ENCODE measurements around the gene ZNF697.

Gene ZNF697

DNA sequence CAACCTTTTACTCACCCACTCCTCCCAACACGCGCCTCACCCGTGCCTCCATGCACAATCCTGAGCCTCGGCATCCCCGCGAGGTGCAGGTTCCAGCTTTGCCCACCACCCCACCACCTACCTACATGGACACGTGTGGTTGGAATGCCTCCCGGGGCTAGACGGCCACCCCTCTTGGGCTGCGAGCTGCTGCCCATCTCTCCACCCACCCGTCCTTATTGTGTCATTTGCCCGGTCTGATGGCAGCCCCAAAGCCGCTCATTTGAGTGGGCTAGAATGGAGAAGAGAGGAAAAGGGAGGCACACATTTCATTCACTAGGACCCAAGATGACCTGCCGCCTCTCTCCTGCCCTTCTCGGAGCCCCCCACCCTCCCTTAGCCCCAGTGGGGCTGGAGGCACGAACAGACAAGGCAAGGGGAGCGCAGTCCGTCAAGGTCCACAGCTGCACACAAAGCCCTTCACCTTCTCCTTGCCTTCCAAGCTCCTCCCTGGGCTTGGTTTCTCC, 785 bp downstream of the ZNF697 start:
- peaks cover 21% of the 10 kb centered on the region for H3K4me1 ChIP-seq (ENCODE audit: control insufficient read depth, insufficient read depth, low read length, poor library complexity, severe bottlenecking)
- 0% methylated on average over 11 to 12 of the region's 18 CpGs for WGBS, 2 experiments (ENCODE audit: insufficient coverage in 2 of 2)
- no peaks in the 10 kb centered on the region for H3K9me3 ChIP-seq (ENCODE audit: control insufficient read depth, low read length)
- peaks cover 19% of the 10 kb centered on the region for H3K36me3 ChIP-seq (ENCODE audit: control insufficient read depth, insufficient read depth, low read length)
- H3K4me3 ChIP-seq (ENCODE audit: extremely low read depth, insufficient read depth, low read length, poor library complexity, severe bottlenecking): peak overlapping the region; percentile 89
- peak overlapping the region; percentile 93 for H3K27ac ChIP-seq (ENCODE audit: low read depth, low read length, severe bottlenecking)

DNA sequence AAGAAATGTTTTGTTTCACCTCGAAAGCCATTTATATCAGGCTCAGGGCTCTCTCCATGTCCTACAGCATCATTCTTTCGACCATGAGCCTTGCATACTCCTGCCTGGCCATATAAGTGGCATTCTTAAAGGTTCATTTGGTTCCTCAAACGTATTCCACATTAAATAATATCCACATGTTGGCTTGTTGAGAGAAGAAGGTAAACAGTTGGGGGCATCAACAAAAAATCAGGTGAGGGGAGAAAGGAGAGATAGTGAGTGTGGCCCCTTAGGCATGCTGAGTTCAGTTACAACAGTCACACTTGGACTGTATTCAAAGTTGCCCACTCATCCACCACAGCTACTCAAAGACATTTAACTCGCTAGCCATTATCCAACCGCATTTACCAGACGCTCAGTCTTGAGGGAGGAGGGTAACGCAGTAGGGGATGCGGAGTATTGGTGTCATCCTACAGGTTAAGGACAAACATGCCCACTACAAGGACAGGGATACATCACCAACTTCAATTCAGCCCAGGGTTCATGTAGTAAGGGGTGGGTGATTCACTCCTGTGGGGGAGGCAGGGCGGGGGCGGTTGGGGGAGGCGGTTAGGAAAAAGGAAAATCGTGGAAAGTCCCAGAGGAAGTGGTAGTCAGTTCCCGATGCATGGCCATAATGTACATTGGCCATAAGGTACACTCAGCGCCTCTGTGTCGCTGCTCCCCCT, 1.4 kb downstream of the ZNF697 start:
- Histone ChIP-seq H3K27ac (ENCODE audit: low read depth, low read length, severe bottlenecking) (peak overlapping the region; percentile 69), H3K4me1 (ENCODE audit: control insufficient read depth, insufficient read depth, low read length, poor library complexity, severe bottlenecking) (peaks cover 21% of the 10 kb centered on the region), H3K4me3 (ENCODE audit: extremely low read depth, insufficient read depth, low read length, poor library complexity, severe bottlenecking) (peak overlapping the region; percentile 89), H3K36me3 (ENCODE audit: control insufficient read depth, insufficient read depth, low read length) (peaks cover 25% of the 10 kb centered on the region), H3K9me3 (ENCODE audit: control insufficient read depth, low read length) (peaks cover 3% of the 10 kb centered on the region)
- 17 to 22% methylated on average over 5 to 6 of the region's 15 CpGs for WGBS, 2 experiments (ENCODE audit: insufficient coverage in 2 of 2)

DNA sequence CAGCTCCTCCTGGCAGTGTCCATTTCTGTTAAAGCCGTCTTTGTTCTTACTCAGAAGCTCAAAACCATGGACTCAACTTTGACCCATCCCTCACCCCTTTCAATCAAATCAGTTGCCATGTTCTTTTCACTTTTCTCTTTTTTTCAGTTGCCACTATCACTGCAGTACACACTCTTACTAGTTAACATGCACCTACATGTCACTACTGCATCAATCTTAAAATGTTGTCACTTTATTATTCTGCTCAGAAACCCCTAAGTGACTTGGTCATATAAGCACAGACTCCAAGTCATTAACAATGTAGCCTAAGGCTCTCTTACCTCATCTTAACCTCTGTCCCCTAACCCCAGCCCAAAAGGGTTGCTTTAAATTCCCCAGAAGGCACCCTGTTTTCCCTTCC, 9.0 kb downstream of the ZNF697 start:
- WGBS, 2 experiments (ENCODE audit: insufficient coverage in 2 of 2): 81 to 96% methylated on average over 1 of the region's 1 CpG
- peaks cover 6% of the 10 kb centered on the region for H3K9me3 ChIP-seq (ENCODE audit: control insufficient read depth, low read length)
- peaks cover 25% of the 10 kb centered on the region for H3K4me1 ChIP-seq (ENCODE audit: control insufficient read depth, insufficient read depth, low read length, poor library complexity, severe bottlenecking)
- H3K27ac ChIP-seq (ENCODE audit: low read depth, low read length, severe bottlenecking): no peak overlapping the region
- H3K36me3 ChIP-seq (ENCODE audit: control insufficient read depth, insufficient read depth, low read length): peaks cover 57% of the 10 kb centered on the region
- H3K4me3 ChIP-seq (ENCODE audit: extremely low read depth, insufficient read depth, low read length, poor library complexity, severe bottlenecking): no peak overlapping the region

DNA sequence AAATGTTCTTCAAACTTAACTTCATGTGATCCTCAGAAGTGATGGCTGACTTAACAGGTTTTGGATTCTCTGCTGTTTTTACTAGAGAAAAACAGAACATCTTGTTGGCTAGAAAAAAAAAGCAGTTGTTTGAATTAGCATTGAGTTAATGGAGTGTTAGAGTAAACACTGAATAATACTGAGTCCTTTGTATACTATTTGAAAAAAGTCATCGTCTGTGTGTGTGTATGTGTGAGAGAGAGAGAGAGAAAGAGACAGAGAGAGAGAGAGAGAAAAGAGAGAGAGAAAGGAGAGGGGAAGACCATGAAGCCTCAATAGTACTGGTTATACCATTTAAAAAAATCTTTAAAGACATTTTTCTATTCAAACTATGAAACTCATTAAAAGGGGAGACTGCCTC, 10.4 kb downstream of the ZNF697 start:
- Histone ChIP-seq H3K36me3 (ENCODE audit: control insufficient read depth, insufficient read depth, low read length) (peaks cover 56% of the 10 kb centered on the region), H3K4me1 (ENCODE audit: control insufficient read depth, insufficient read depth, low read length, poor library complexity, severe bottlenecking) (peaks cover 23% of the 10 kb centered on the region), H3K9me3 (ENCODE audit: control insufficient read depth, low read length) (peaks cover 6% of the 10 kb centered on the region), H3K27ac (ENCODE audit: low read depth, low read length, severe bottlenecking) (no peak overlapping the region), H3K4me3 (ENCODE audit: extremely low read depth, insufficient read depth, low read length, poor library complexity, severe bottlenecking) (no peak overlapping the region)
- 100% methylated on average over 1 of the region's 1 CpG; no CpG with 5 or more reads in 1 of the 2 experiments for WGBS, 2 experiments (ENCODE audit: insufficient coverage in 2 of 2)

DNA sequence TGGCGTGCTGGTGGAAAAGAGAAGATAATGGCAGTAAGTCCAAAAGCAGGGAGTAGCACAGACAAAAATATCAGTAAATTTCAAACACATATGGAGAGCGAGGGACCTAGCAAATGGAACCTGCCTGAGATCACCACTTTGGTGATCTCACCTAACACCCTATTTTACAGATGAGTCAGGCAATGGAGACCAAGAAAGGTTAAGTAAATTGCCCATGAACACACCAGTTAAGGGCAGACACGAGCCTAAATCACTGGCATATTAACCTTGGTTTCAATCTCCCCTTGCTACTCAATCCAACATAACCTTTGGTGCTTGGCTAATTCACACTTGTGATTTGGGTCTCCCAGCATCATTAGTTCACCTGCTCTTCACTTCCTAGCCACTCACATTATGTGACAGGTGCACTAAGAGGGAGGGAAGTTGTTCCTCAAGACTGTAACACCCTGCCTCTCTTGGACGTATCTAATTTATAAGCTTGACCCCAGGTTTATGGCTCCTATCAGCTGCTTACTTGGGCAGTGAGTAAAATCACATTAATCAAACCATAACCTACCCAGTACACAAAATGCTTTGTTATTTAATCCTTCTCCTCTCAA, 11.5 kb downstream of the ZNF697 start:
- no peak overlapping the region for H3K27ac ChIP-seq (ENCODE audit: low read depth, low read length, severe bottlenecking)
- peaks cover 60% of the 10 kb centered on the region for H3K36me3 ChIP-seq (ENCODE audit: control insufficient read depth, insufficient read depth, low read length)
- peaks cover 2% of the 10 kb centered on the region for H3K9me3 ChIP-seq (ENCODE audit: control insufficient read depth, low read length)
- H3K4me3 ChIP-seq (ENCODE audit: extremely low read depth, insufficient read depth, low read length, poor library complexity, severe bottlenecking): no peak overlapping the region
- 82 to 88% methylated on average over 2 to 3 of the region's 4 CpGs for WGBS, 2 experiments (ENCODE audit: insufficient coverage in 2 of 2)
- peaks cover 31% of the 10 kb centered on the region for H3K4me1 ChIP-seq (ENCODE audit: control insufficient read depth, insufficient read depth, low read length, poor library complexity, severe bottlenecking)

DNA sequence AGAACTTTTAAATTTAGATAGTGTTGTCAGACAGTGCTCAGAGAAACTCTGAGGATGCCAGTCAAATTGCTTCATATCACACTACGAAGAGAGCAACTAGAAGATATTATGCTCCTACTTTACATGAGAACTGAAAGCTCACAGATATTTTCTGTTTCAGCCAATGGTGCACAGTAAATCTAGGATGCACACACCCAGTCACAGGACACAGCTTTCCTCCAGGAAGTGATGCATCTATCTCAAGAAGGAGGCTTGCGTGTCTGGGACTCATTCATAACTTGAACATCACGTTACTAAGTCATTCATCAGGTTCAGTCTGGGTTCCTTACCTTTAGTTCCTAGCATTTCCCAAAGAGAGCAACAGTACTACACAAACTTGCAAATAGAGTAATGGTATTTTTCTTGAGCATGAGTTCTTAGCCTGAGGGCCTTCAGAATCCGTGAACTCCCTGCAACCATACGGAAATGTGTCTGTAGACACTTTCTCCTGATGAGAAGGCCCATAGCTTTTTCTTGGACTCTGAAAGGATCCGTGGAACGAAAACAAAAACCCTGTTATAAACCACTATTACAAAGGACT, 12.2 kb downstream of the ZNF697 start:
- no peak overlapping the region for H3K4me3 ChIP-seq (ENCODE audit: extremely low read depth, insufficient read depth, low read length, poor library complexity, severe bottlenecking)
- no peak overlapping the region for H3K27ac ChIP-seq (ENCODE audit: low read depth, low read length, severe bottlenecking)
- H3K4me1 ChIP-seq (ENCODE audit: control insufficient read depth, insufficient read depth, low read length, poor library complexity, severe bottlenecking): peaks cover 28% of the 10 kb centered on the region
- peaks cover 58% of the 10 kb centered on the region for H3K36me3 ChIP-seq (ENCODE audit: control insufficient read depth, insufficient read depth, low read length)
- no peaks in the 10 kb centered on the region for H3K9me3 ChIP-seq (ENCODE audit: control insufficient read depth, low read length)
- 98 to 100% methylated on average over 3 to 5 of the region's 7 CpGs for WGBS, 2 experiments (ENCODE audit: insufficient coverage in 2 of 2)

DNA sequence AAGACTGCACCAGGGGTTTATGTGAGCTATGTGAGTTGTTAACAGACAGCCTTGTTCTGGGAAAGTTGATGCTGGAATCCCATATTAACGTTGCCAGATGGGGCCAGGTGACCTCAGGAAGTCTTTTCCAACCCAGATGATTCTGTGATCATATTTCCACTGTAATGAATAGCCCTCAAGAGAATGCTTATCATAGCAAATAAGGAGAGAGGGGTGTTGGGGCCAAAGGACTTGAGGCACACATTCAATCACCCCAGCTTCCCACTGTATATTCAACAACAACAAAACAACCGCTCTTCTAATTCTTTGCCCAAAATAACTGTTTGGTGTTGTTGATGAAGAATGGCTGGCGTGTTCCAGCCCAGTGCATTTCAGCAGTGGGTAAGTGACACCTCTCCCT, 14.1 kb downstream of the ZNF697 start:
- Histone ChIP-seq H3K4me1 (ENCODE audit: control insufficient read depth, insufficient read depth, low read length, poor library complexity, severe bottlenecking) (peaks cover 26% of the 10 kb centered on the region), H3K36me3 (ENCODE audit: control insufficient read depth, insufficient read depth, low read length) (peaks cover 70% of the 10 kb centered on the region), H3K4me3 (ENCODE audit: extremely low read depth, insufficient read depth, low read length, poor library complexity, severe bottlenecking) (no peak overlapping the region), H3K27ac (ENCODE audit: low read depth, low read length, severe bottlenecking) (no peak overlapping the region), H3K9me3 (ENCODE audit: control insufficient read depth, low read length) (no peaks in the 10 kb centered on the region)
- WGBS, 2 experiments (ENCODE audit: insufficient coverage in 2 of 2): 100% methylated on average over 1 of the region's 3 CpGs; no CpG with 5 or more reads in 1 of the 2 experiments

DNA sequence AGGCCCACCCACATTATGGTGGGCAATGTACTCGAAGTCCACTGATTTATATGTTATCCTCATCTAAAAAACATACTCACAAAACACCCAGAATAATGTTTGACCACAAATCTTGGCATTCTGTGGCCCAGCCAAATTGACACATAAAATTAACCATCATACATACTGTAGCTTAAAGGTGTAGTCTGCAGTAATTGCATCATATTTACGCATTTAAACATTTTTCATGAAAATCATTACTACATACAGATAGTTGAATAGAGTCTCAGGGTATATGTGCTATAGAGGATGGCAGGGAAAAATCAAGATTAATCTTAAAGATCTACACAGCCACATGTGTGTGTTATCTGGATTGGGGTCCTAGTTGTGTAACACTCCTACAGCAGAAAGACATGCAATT, 14.5 kb downstream of the ZNF697 start:
- Histone ChIP-seq H3K4me1 (ENCODE audit: control insufficient read depth, insufficient read depth, low read length, poor library complexity, severe bottlenecking) (peaks cover 26% of the 10 kb centered on the region), H3K4me3 (ENCODE audit: extremely low read depth, insufficient read depth, low read length, poor library complexity, severe bottlenecking) (no peak overlapping the region), H3K9me3 (ENCODE audit: control insufficient read depth, low read length) (no peaks in the 10 kb centered on the region), H3K36me3 (ENCODE audit: control insufficient read depth, insufficient read depth, low read length) (peaks cover 72% of the 10 kb centered on the region), H3K27ac (ENCODE audit: low read depth, low read length, severe bottlenecking) (no peak overlapping the region)
- WGBS, 2 experiments (ENCODE audit: insufficient coverage in 2 of 2): 90 to 100% methylated on average over 1 of the region's 2 CpGs

DNA sequence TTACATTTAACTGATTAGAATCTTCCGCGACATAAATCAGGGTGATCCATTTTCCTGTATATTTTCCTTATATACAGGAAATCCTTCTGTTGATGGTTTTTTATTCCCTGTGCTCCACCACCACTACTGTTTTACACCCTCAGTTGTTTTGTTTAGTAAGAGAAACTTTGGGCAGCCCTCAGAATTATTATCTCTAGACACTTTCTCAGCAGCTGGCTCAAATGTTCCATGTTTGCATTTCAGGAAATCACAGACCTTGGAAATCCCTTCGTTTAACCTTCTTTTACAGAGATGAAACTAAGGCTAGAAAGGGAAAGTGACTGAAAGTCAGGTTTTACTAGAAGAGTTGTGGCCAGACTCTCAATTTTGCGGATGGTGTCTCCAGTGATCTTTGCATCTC, 15.2 kb downstream of the ZNF697 start:
- Histone ChIP-seq H3K9me3 (ENCODE audit: control insufficient read depth, low read length) (no peaks in the 10 kb centered on the region), H3K4me3 (ENCODE audit: extremely low read depth, insufficient read depth, low read length, poor library complexity, severe bottlenecking) (no peak overlapping the region), H3K36me3 (ENCODE audit: control insufficient read depth, insufficient read depth, low read length) (peaks cover 74% of the 10 kb centered on the region), H3K27ac (ENCODE audit: low read depth, low read length, severe bottlenecking) (no peak overlapping the region), H3K4me1 (ENCODE audit: control insufficient read depth, insufficient read depth, low read length, poor library complexity, severe bottlenecking) (peaks cover 26% of the 10 kb centered on the region)
- no CpG with 5 or more reads among the region's 4 CpGs for WGBS, 2 experiments (ENCODE audit: insufficient coverage in 2 of 2)

DNA sequence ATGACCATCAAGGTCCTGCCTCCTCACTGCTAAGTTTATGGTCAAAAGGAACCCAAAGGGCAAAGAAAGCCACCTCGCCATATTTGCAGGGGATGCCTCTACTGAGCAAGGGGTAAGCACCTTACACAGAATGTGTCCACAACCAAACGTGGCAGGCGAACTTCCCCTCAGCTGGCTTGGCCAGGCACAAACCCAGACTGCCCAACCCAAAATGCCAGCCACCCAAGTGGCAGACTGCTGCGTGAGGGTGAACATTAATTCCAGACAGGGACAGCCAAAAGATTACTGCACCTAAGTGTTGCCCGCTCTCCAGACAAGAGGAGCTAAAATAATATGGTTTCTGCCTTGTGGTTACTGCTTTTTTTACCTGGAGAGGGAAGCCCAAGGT, 16.0 kb downstream of the ZNF697 start:
- H3K4me3 ChIP-seq (ENCODE audit: extremely low read depth, insufficient read depth, low read length, poor library complexity, severe bottlenecking): no peak overlapping the region

More for the DNA sequence above, 16.0 kb downstream of the ZNF697 start:
- Histone ChIP-seq H3K27ac (ENCODE audit: low read depth, low read length, severe bottlenecking) (no peak overlapping the region), H3K36me3 (ENCODE audit: control insufficient read depth, insufficient read depth, low read length) (peaks cover 76% of the 10 kb centered on the region), H3K4me1 (ENCODE audit: control insufficient read depth, insufficient read depth, low read length, poor library complexity, severe bottlenecking) (peaks cover 23% of the 10 kb centered on the region), H3K9me3 (ENCODE audit: control insufficient read depth, low read length) (no peaks in the 10 kb centered on the region)
- WGBS, 2 experiments (ENCODE audit: insufficient coverage in 2 of 2): 96 to 98% methylated on average over 5 of the region's 5 CpGs
